NCI-H345 treated with DMSO at 0.1 percent for 48 hours (cell line): Measurements from ENCODE around the gene KLC4.

Experiments
- DNase-seq: peaks from one replicate; lab custom pipeline; 2025; ENCODE audit not compliant: unreplicated experiment; lab: John Stamatoyannopoulos, UW

Gene KLC4

GRCh38 chr6:43120944-43121913 lies 61.8 kb downstream of the KLC4 start:
- DNase-seq, result no peak

GRCh38 chr6:43122146-43122545 lies 62.7 kb downstream of the KLC4 start:
- DNase-seq, result no peak

- no peak for DNase-seq
Observed at GRCh38 chr6:43123461-43124314, 64.3 kb downstream of the KLC4 start.

GRCh38 chr6:43124481-43124880 lies 65.0 kb downstream of the KLC4 start:
- DNase-seq, result no peak
